Measurements from ENCODE around the gene KCNC4. TPM values are rescaled to one million over a fixed set of nuclear protein-coding genes. Genes with fewer than 3 reads are reported as not detected.

Gene KCNC4
- total RNA-seq, 1 donor from 2014 or later = 4.8 TPM

GRCh38 chr1:110189181-110189580, 20.9 kb upstream of the KCNC4 start:
- H3K9me3 Mint-ChIP-seq = no peaks in the 10 kb centered on the region
- H3K36me3 Mint-ChIP-seq = no peaks in the 10 kb centered on the region
- no peak overlapping the region for H3K27ac Mint-ChIP-seq
- H3K27me3 Mint-ChIP-seq = peaks cover 25% of the 10 kb centered on the region
- peaks cover 21% of the 10 kb centered on the region for H3K4me1 Mint-ChIP-seq (ENCODE audit: unreplicated experiment)
- TF ChIP-seq CTCF (conservative IDR thresholded peaks at IDR 0.05) = no peak
- no peak for DNase-seq (ENCODE audit: extremely low spot score, unreplicated experiment)
- no peak overlapping the region for H3K4me3 Mint-ChIP-seq

GRCh38 chr1:110190282-110190929, 19.7 kb upstream of the KCNC4 start:
- Mint-ChIP-seq H3K27ac (no peak overlapping the region), H3K4me3 (no peak overlapping the region), H3K36me3 (no peaks in the 10 kb centered on the region), H3K4me1 (ENCODE audit: unreplicated experiment) (peaks cover 21% of the 10 kb centered on the region), H3K9me3 (no peaks in the 10 kb centered on the region), H3K27me3 (peaks cover 25% of the 10 kb centered on the region)
- TF ChIP-seq CTCF (conservative IDR thresholded peaks at IDR 0.05) = no peak
- no peak for DNase-seq (ENCODE audit: extremely low spot score, unreplicated experiment)

GRCh38 chr1:110192541-110192940, 17.6 kb upstream of the KCNC4 start:
- H3K27ac Mint-ChIP-seq = no peak overlapping the region
- peaks cover 17% of the 10 kb centered on the region for H3K4me1 Mint-ChIP-seq (ENCODE audit: unreplicated experiment)

GRCh38 chr1:110195196-110195595, 14.9 kb upstream of the KCNC4 start:
- peaks cover 10% of the 10 kb centered on the region for H3K27me3 Mint-ChIP-seq
- no peak for TF ChIP-seq CTCF (conservative IDR thresholded peaks at IDR 0.05)
- no peaks in the 10 kb centered on the region for H3K9me3 Mint-ChIP-seq
- H3K27ac Mint-ChIP-seq = no peak overlapping the region
- no peaks in the 10 kb centered on the region for H3K36me3 Mint-ChIP-seq
- H3K4me3 Mint-ChIP-seq = no peak overlapping the region
- peaks cover 4% of the 10 kb centered on the region for H3K4me1 Mint-ChIP-seq (ENCODE audit: unreplicated experiment)
- DNase-seq (ENCODE audit: extremely low spot score, unreplicated experiment) = no peak

More at GRCh38 chr1:110192541-110192940, 17.6 kb upstream of the KCNC4 start:
- peaks cover 21% of the 10 kb centered on the region for H3K27me3 Mint-ChIP-seq
- no peaks in the 10 kb centered on the region for H3K9me3 Mint-ChIP-seq
- TF ChIP-seq CTCF (conservative IDR thresholded peaks at IDR 0.05) = no peak
- DNase-seq (ENCODE audit: extremely low spot score, unreplicated experiment) = no peak
- H3K36me3 Mint-ChIP-seq = no peaks in the 10 kb centered on the region
- H3K4me3 Mint-ChIP-seq = no peak overlapping the region

- peaks cover 8% of the 10 kb centered on the region for H3K27me3 Mint-ChIP-seq
- DNase-seq (ENCODE audit: extremely low spot score, unreplicated experiment) = no peak
- H3K36me3 Mint-ChIP-seq = no peaks in the 10 kb centered on the region
- no peaks in the 10 kb centered on the region for H3K9me3 Mint-ChIP-seq
- peaks cover 4% of the 10 kb centered on the region for H3K4me1 Mint-ChIP-seq (ENCODE audit: unreplicated experiment)
- H3K27ac Mint-ChIP-seq = no peak overlapping the region
- TF ChIP-seq CTCF (conservative IDR thresholded peaks at IDR 0.05) = peak; percentile 94
- no peak overlapping the region for H3K4me3 Mint-ChIP-seq
Observed at GRCh38 chr1:110196917-110197765, 13.0 kb upstream of the KCNC4 start.

Data from type B pancreatic cell (in vitro differentiated cells).